ENCODE results near the gene WWOX.
"Not testable (repeated sequence)": the region's sequence is repeated elsewhere in the genome, so short reads cannot be mapped to it uniquely, and the experiment has no call there.

The WWOX gene

GRCh38 chr16:78660795-78661194 lies 561.3 kb downstream of the WWOX start:
- DNase-seq (ENCODE audit: low read depth) = no peak

GRCh38 chr16:78663690-78664089 lies 564.2 kb downstream of the WWOX start:
- no peak for DNase-seq (ENCODE audit: low read depth)

GRCh38 chr16:78664811-78665772 lies 565.6 kb downstream of the WWOX start:
- no peak for DNase-seq (ENCODE audit: low read depth)

GRCh38 chr16:78666318-78666717 lies 566.9 kb downstream of the WWOX start:
- no peak for DNase-seq (ENCODE audit: low read depth)

- DNase-seq (ENCODE audit: low read depth) = no peak
These were observed 568.2 kb downstream of the WWOX start for GRCh38 chr16:78667675-78668074.

GRCh38 chr16:78668393-78668792 lies 568.9 kb downstream of the WWOX start:
- no peak for DNase-seq (ENCODE audit: low read depth)

- DNase-seq (ENCODE audit: low read depth) = no peak
These were observed 570.5 kb downstream of the WWOX start for GRCh38 chr16:78669994-78670393.

GRCh38 chr16:78672779-78673556 lies 573.5 kb downstream of the WWOX start:
- DNase-seq (ENCODE audit: low read depth) = no peak

GRCh38 chr16:78673884-78674283 lies 574.4 kb downstream of the WWOX start:
- DNase-seq (ENCODE audit: low read depth) = no peak

- DNase-seq (ENCODE audit: low read depth) = peak; percentile 3
These were observed 575.9 kb downstream of the WWOX start for GRCh38 chr16:78675312-78675711.

- no peak for DNase-seq (ENCODE audit: low read depth)
These were observed 576.7 kb downstream of the WWOX start for GRCh38 chr16:78675951-78676792.

GRCh38 chr16:78677181-78677731 lies 577.8 kb downstream of the WWOX start:
- no peak for DNase-seq (ENCODE audit: low read depth)

GRCh38 chr16:78679546-78679945 lies 580.1 kb downstream of the WWOX start:
- no peak for DNase-seq (ENCODE audit: low read depth)

- DNase-seq (ENCODE audit: low read depth) = no peak
These were observed 582.3 kb downstream of the WWOX start for GRCh38 chr16:78681743-78682142.

GRCh38 chr16:78684030-78684611 lies 584.7 kb downstream of the WWOX start:
- DNase-seq (ENCODE audit: low read depth) = peak; percentile 51

- peak; percentile 5 for DNase-seq (ENCODE audit: low read depth)
These were observed 585.4 kb downstream of the WWOX start for GRCh38 chr16:78684655-78685375.

- DNase-seq (ENCODE audit: low read depth) = no peak
These were observed 587.1 kb downstream of the WWOX start for GRCh38 chr16:78686601-78687000.

- DNase-seq (ENCODE audit: low read depth) = no peak
These were observed 589.6 kb downstream of the WWOX start for GRCh38 chr16:78689028-78689427.

- DNase-seq (ENCODE audit: low read depth) = no peak
These were observed 590.1 kb downstream of the WWOX start for GRCh38 chr16:78689536-78689935.

GRCh38 chr16:78690510-78690909 lies 591.1 kb downstream of the WWOX start:
- DNase-seq (ENCODE audit: low read depth) = no peak

- not testable (repeated sequence) for DNase-seq (ENCODE audit: low read depth)
These were observed 592.3 kb downstream of the WWOX start for GRCh38 chr16:78691746-78692145.
